ENCODE data around the gene CHRM5.
"Not testable (repeated sequence)": the region's sequence is repeated elsewhere in the genome, so short reads cannot be mapped to it uniquely, and the experiment has no call there.

Gene CHRM5

GRCh38 chr15:34043391-34043790 lies 75.1 kb downstream of the CHRM5 start:
- FAIRE-seq, result no peak

GRCh38 chr15:34043813-34044212 lies 75.5 kb downstream of the CHRM5 start:
- FAIRE-seq, result no peak

- no peak for FAIRE-seq
Observed at GRCh38 chr15:34046471-34047145, 78.3 kb downstream of the CHRM5 start.

GRCh38 chr15:34047893-34048775 lies 79.8 kb downstream of the CHRM5 start:
- FAIRE-seq, result no peak

- no peak for FAIRE-seq
Observed at GRCh38 chr15:34049112-34049511, 80.8 kb downstream of the CHRM5 start.

GRCh38 chr15:34050385-34050784 lies 82.1 kb downstream of the CHRM5 start:
- FAIRE-seq, result not testable (repeated sequence)

GRCh38 chr15:34054081-34054707 lies 85.9 kb downstream of the CHRM5 start:
- no peak for FAIRE-seq

- FAIRE-seq, result no peak
Observed at GRCh38 chr15:34055868-34056595, 87.7 kb downstream of the CHRM5 start.

- FAIRE-seq, result no peak
Observed at GRCh38 chr15:34056911-34057310, 88.6 kb downstream of the CHRM5 start.

- no peak for FAIRE-seq
Observed at GRCh38 chr15:34059476-34059875, 91.2 kb downstream of the CHRM5 start.

GRCh38 chr15:34059946-34060345 lies 91.6 kb downstream of the CHRM5 start:
- FAIRE-seq, result no peak

- no peak for FAIRE-seq
Observed at GRCh38 chr15:34064438-34064837, 96.1 kb downstream of the CHRM5 start.

- FAIRE-seq, result no peak
Observed at GRCh38 chr15:34065261-34065660, 97.0 kb downstream of the CHRM5 start.

GRCh38 chr15:34065941-34066340 lies 97.6 kb downstream of the CHRM5 start:
- FAIRE-seq, result no peak

GRCh38 chr15:34070003-34070402 lies 101.7 kb downstream of the CHRM5 start:
- no peak for FAIRE-seq

- FAIRE-seq, result no peak
Observed at GRCh38 chr15:34076785-34077184, 108.5 kb downstream of the CHRM5 start.

GRCh38 chr15:34078900-34079299 lies 110.6 kb downstream of the CHRM5 start:
- FAIRE-seq, result no peak

GRCh38 chr15:34079904-34080303 lies 111.6 kb downstream of the CHRM5 start:
- FAIRE-seq, result no peak

- FAIRE-seq, result no peak
Observed at GRCh38 chr15:34084086-34084485, 115.8 kb downstream of the CHRM5 start.

- no peak for FAIRE-seq
Observed at GRCh38 chr15:34085746-34086145, 117.4 kb downstream of the CHRM5 start.

GRCh38 chr15:34099914-34100313 lies 131.6 kb downstream of the CHRM5 start:
- no peak for FAIRE-seq

- FAIRE-seq, result peak; percentile 21
Observed at GRCh38 chr15:34101366-34102174, 133.3 kb downstream of the CHRM5 start, which contains the start of the genes EMC7 and PGBD4. TSS of gene EMC7 (minus strand) at chr15:34101862. CDS start at chr15:34101839, 23 bp downstream. TSS of gene PGBD4 (plus strand) at chr15:34102083. CDS start at chr15:34102532, 449 bp downstream.

Measured in colon (tissue), 2 donors.